ENCODE data around the gene KTN1. TPM values are rescaled to one million over a fixed set of nuclear protein-coding genes. Genes with fewer than 3 reads are reported as not detected.
A peak's percentile ranks its signal among the peaks of the same experiment; 100 is the strongest.

Gene KTN1
- total RNA-seq, 1 donor from 2014 or later, result 138 TPM

- no peak overlapping the region for H3K27ac Mint-ChIP-seq (ENCODE audit: unreplicated experiment)
- TF ChIP-seq, protein P1, sequence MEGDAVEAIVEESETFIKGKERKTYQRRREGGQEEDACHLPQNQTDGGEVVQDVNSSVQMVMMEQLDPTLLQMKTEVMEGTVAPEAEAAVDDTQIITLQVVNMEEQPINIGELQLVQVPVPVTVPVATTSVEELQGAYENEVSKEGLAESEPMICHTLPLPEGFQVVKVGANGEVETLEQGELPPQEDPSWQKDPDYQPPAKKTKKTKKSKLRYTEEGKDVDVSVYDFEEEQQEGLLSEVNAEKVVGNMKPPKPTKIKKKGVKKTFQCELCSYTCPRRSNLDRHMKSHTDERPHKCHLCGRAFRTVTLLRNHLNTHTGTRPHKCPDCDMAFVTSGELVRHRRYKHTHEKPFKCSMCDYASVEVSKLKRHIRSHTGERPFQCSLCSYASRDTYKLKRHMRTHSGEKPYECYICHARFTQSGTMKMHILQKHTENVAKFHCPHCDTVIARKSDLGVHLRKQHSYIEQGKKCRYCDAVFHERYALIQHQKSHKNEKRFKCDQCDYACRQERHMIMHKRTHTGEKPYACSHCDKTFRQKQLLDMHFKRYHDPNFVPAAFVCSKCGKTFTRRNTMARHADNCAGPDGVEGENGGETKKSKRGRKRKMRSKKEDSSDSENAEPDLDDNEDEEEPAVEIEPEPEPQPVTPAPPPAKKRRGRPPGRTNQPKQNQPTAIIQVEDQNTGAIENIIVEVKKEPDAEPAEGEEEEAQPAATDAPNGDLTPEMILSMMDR (IDR thresholded peaks at IDR 0.05), result no peak
- no peaks in the 10 kb centered on the region for H3K36me3 Mint-ChIP-seq (ENCODE audit: unreplicated experiment)
- H3K9me3 Mint-ChIP-seq (ENCODE audit: unreplicated experiment), result no peaks in the 10 kb centered on the region
- H3K27me3 Mint-ChIP-seq (ENCODE audit: unreplicated experiment), result no peaks in the 10 kb centered on the region
- peaks cover 12% of the 10 kb centered on the region for H3K4me1 Mint-ChIP-seq (ENCODE audit: unreplicated experiment)
- no peak for DNase-seq (ENCODE audit: extremely low spot score, unreplicated experiment)
- no peak overlapping the region for H3K4me3 Mint-ChIP-seq (ENCODE audit: unreplicated experiment)
Measured at GRCh38 chr14:55545779-55546178, 34.2 kb upstream of the KTN1 start.

- Mint-ChIP-seq H3K36me3 (ENCODE audit: unreplicated experiment) (no peaks in the 10 kb centered on the region), H3K27me3 (ENCODE audit: unreplicated experiment) (no peaks in the 10 kb centered on the region), H3K4me3 (ENCODE audit: unreplicated experiment) (no peak overlapping the region), H3K4me1 (ENCODE audit: unreplicated experiment) (peaks cover 12% of the 10 kb centered on the region), H3K9me3 (ENCODE audit: unreplicated experiment) (no peaks in the 10 kb centered on the region), H3K27ac (ENCODE audit: unreplicated experiment) (no peak overlapping the region)
- DNase-seq (ENCODE audit: extremely low spot score, unreplicated experiment), result no peak
- TF ChIP-seq, protein P1 (IDR thresholded peaks at IDR 0.05), result no peak
Measured at GRCh38 chr14:55546212-55546874, 33.7 kb upstream of the KTN1 start.

DNA sequence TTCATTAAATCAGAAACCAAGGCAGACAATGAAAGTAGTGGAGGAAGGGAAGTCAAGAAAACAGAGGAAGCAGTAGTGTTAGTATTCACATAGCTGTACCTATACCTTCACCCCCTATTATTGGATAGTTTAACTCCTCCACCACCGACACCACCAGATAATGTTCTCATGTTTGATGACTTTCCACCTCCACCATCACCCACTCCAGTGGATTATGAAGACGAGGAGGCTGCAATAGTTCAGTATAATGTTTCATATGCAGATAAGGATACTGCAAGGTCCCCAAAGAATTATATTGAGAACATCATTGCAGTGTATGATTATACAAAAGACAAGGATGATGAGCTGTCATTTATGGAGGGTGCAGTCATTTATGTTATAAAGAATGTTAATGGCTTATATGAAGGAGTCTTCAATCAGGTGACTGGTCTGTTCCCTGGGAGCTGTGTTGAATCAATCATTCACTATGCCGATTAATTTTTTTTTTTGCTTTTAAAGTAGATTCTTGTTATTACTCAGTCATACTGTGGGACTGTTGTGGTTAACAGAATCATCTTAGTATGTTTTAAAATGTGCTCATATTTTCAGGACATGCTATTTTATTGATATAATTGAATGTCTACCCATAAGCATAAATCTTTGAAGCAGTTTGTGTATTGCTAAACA is 32.2 kb upstream of the KTN1 start:
- Mint-ChIP-seq H3K27me3 (ENCODE audit: unreplicated experiment) (no peaks in the 10 kb centered on the region), H3K4me1 (ENCODE audit: unreplicated experiment) (peaks cover 7% of the 10 kb centered on the region), H3K36me3 (ENCODE audit: unreplicated experiment) (no peaks in the 10 kb centered on the region), H3K4me3 (ENCODE audit: unreplicated experiment) (no peak overlapping the region), H3K27ac (ENCODE audit: unreplicated experiment) (no peak overlapping the region), H3K9me3 (ENCODE audit: unreplicated experiment) (no peaks in the 10 kb centered on the region)
- DNase-seq (ENCODE audit: extremely low spot score, unreplicated experiment), result no peak
- TF ChIP-seq, protein P1 (IDR thresholded peaks at IDR 0.05), result no peak

GRCh38 chr14:55553791-55554190 is 26.2 kb upstream of the KTN1 start:
- H3K9me3 Mint-ChIP-seq (ENCODE audit: unreplicated experiment), result peaks cover 7% of the 10 kb centered on the region
- no peaks in the 10 kb centered on the region for H3K27me3 Mint-ChIP-seq (ENCODE audit: unreplicated experiment)
- H3K4me1 Mint-ChIP-seq (ENCODE audit: unreplicated experiment), result peaks cover 14% of the 10 kb centered on the region
- no peak for DNase-seq (ENCODE audit: extremely low spot score, unreplicated experiment)
- H3K27ac Mint-ChIP-seq (ENCODE audit: unreplicated experiment), result no peak overlapping the region
- H3K36me3 Mint-ChIP-seq (ENCODE audit: unreplicated experiment), result peaks cover 3% of the 10 kb centered on the region
- no peak overlapping the region for H3K4me3 Mint-ChIP-seq (ENCODE audit: unreplicated experiment)
- TF ChIP-seq, protein P1 (IDR thresholded peaks at IDR 0.05), result no peak

- TF ChIP-seq, protein P1 (IDR thresholded peaks at IDR 0.05), result no peak
- Mint-ChIP-seq H3K9me3 (ENCODE audit: unreplicated experiment) (peaks cover 7% of the 10 kb centered on the region), H3K27ac (ENCODE audit: unreplicated experiment) (peak overlapping the region; percentile 84), H3K36me3 (ENCODE audit: unreplicated experiment) (peaks cover 3% of the 10 kb centered on the region), H3K4me3 (ENCODE audit: unreplicated experiment) (peak overlapping the region; percentile 33), H3K27me3 (ENCODE audit: unreplicated experiment) (no peaks in the 10 kb centered on the region), H3K4me1 (ENCODE audit: unreplicated experiment) (peaks cover 14% of the 10 kb centered on the region)
- peak; percentile 93 for DNase-seq (ENCODE audit: extremely low spot score, unreplicated experiment)
Measured at GRCh38 chr14:55556929-55557623, 22.9 kb upstream of the KTN1 start.
